ENCODE data around the gene SBNO2.
"Not testable (repeated sequence)": the region's sequence is repeated elsewhere in the genome, so short reads cannot be mapped to it uniquely, and the experiment has no call there.

SBNO2 gene

DNA sequence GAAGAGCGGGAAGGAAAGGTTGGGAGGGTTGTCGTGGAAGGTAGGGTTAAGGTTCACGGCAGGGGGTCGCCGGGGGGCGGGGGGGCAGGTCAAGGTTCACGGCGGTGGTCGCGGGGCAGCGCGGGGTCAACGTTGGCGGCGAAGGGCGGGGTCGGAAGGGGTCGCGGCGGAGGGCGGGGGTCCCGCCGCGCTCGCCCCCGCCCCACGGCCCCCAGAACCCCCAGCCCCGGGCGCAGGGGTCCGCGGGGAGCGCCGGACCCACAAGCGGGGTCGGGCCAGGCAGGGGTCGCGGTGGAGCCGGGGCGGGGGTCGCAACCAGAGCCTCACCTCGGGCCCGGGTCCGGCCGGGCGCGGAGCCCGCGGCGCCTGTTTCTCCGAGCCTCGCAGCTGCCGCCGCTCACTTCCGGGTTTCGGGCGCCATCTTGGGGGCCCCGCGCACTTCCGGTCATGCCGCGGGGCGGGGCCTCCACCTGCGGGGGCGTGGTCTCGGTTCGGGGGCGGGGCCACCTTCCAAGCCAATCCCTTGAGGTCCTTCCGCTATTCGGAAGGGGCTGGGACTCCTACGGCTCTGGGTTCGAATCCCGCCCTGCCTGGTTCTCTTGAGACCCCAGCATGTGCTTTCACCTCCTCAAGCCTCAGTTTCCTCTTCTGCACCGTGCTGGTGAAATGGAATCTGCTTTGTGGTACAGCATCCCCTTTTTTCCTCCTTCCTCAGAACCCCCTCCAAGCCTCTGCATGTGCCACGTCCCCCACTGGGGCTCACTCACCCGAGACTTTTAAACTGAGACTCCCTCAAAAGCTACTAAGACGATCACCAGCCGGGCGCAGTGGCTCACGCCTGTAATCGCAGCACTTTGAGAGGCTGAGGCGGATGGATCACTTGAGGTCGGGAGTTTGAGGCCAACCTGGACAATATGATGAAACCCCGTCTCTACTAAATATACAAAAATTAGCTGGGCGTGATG, at the start of gene SBNO2:
Gene SBNO2, minus strand, starts transcription at position 424 of the 965 bp plus-strand sequence. CDS start 19,992 bp downstream, outside the sequence.
- peak; percentile 98 for DNase-seq

- DNase-seq: no peak
These were observed 49.2 kb upstream of the SBNO2 start for GRCh38 chr19:1223018-1223855.

DNA sequence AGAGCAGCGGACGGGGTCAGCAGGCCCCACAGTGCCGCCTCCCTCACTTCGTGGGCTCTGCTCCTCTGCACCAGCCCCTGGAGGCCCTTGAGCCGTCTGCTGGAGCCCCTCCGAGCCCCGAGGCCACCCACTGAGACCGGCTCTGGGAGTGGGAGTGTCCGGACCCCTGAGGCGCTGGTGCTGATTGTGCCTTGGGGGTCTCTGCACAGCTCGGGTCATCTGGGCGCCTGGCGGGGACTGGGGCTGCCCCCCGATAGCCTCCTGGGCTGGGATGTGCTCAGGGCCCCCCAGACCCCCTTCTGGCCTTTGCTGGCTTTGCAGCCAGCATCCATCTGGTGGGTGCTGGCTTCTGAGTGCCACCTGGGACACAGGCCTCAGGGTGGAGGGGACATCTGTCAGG, 48.3 kb upstream of the SBNO2 start:
- no peak for DNase-seq

DNA sequence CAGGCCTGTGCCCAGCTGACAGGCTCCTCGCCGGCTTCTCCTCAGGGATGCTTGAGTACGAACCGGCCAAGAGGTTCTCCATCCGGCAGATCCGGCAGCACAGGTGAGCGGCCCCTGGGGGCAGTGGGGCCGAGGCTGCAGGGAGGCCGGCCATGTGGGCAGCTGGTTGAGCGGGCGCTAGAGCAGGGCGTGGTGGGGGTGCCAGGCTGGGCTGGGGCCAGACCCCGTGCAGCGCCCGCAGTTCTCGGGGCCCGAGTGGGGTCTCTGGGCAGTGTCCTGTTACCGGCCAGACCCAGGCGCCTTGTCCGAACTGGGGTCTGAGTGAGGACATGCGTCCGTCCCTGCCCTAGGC, 47.8 kb upstream of the SBNO2 start:
- no peak for DNase-seq

DNA sequence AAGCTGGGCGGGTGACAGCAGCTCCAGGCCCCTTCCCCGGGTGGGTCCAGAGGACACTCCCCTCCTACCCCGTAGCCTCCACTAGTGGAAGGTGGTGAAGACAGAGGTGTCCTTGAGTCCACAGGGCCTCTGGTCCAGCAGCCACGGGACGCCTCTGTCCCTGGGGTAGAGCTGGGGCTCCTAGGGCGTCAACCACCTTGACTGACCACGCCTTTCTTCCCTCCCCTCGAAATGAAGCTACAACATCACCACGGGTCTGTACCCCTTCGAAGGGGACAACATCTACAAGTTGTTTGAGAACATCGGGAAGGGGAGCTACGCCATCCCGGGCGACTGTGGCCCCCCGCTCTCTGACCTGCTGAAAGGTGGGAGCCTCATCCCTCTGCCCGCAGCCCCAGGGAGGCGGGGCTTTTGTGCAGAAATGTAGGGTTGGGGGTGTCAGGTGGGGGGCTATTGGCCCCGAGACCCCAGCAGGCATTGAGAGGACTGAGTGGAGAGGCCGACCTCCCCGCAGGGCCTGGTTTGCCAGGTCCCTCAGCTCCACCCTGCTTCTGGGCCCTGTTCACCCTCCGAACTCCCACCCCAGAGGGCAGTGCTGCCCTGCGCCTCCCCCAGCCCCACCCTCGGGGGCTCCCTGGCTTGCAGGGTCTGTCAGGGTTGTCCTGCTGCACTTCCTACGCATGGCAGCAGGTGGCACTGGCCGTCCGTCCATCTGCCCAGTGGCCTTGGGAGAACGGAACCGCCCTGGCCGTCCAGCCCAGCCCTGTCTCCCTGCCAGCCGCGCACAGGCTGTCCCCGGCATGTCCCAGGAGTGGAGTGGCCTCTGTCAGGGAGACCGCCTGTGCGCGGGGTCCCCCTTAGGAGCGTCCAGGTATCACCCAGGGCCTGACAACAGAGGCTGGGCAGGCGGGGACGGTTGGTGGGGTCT, 47.2 kb upstream of the SBNO2 start:
- DNase-seq: no peak

GRCh38 chr19:1220477-1220930, 46.4 kb upstream of the SBNO2 start:
- no peak for DNase-seq

GRCh38 chr19:1219786-1220476, 45.9 kb upstream of the SBNO2 start:
- DNase-seq: no peak

- no peak for DNase-seq
These were observed 44.9 kb upstream of the SBNO2 start for GRCh38 chr19:1218751-1219567.

GRCh38 chr19:1217366-1217765, 43.3 kb upstream of the SBNO2 start:
- no peak for DNase-seq

DNA sequence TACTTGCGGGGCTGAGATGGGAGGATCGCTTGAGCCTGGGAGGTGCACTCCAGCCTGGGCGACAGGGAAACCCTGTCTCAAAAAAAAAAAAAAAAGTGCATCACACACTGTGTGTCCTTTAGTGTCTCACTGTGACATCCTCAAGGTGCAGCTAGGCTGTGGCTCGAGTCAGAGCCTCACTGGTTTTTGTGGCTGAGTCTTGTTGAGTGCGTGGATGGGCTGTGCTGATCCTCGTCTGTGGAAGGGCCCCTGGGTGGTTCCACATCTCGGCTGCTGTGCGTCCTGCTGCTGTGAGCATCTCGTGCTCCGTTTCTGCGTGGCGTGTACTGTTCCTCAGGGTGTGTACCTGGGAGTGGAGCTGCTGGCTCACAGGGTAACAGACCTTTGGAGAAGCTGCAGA, 42.7 kb upstream of the SBNO2 start:
- no peak for DNase-seq

DNA sequence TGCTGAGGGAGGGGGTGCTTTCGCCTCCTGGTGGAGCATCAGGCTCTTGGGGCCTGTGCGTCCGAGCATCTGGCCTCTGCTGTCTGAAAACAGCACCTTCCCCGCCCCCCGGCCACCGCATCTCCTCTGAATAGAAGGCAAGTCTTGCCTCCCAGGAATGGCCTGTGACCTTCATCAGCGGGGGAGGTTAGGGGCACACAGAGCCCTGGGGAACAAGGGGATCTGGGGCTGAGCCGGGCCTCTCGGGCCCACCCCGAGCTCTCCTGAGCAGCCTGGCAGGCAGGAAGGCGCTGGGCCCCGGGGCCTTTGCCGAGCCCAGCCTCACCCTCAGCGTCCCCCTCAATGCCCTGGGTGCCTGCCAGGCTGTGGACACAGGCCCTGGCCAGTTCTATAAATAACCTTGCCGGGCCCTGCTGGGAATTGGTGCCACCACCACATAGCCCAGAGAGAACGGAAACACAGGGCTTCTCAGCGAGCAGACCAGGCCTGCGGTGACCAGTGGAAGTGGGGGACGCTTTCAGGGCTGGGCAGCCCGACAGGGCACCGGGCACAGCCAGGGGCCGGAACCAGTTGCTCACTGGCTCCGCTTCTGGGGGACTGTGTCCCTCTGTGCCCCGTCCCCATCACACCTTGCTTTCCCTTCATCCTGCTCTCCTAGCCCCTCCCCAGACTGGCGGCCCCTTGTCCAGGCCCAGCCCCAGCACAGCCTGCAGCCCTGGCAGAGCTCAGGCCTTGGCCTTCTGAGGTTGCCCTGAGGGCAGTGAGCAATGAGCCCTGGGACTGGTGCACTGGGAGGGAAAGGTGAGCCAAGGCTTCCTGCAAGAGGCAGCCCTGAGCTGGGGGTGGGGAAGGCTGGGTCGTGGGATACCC, 41.0 kb upstream of the SBNO2 start:
- DNase-seq: no peak

DNA sequence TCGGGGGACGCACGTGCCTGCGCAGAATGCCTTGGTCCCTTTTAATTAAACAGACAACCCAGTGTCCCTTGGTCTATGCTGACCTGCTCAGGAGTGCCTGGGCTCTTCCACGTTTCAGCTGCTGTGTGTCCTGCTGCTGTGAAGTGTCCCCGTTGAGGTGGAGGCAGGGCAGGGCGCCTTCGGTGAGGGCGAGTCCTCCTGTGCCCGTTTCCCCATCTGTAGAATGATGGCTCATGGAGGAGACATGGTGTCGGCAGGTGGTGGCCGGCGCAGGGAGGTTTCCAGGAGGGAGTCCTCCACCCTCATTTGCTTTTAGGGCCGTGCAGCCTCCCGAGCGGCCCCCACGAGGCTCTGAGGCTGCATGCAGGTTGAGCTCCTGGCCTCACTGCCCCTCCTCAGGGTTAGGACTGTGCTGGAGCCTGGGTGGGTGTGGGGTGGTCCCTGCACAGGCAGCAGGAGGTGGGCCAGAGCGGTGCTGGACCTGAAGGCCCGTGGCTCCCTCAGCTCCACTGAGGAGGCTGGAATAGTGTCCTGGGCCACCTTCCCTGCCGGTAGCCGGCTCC, 40.3 kb upstream of the SBNO2 start:
- DNase-seq: no peak

DNA sequence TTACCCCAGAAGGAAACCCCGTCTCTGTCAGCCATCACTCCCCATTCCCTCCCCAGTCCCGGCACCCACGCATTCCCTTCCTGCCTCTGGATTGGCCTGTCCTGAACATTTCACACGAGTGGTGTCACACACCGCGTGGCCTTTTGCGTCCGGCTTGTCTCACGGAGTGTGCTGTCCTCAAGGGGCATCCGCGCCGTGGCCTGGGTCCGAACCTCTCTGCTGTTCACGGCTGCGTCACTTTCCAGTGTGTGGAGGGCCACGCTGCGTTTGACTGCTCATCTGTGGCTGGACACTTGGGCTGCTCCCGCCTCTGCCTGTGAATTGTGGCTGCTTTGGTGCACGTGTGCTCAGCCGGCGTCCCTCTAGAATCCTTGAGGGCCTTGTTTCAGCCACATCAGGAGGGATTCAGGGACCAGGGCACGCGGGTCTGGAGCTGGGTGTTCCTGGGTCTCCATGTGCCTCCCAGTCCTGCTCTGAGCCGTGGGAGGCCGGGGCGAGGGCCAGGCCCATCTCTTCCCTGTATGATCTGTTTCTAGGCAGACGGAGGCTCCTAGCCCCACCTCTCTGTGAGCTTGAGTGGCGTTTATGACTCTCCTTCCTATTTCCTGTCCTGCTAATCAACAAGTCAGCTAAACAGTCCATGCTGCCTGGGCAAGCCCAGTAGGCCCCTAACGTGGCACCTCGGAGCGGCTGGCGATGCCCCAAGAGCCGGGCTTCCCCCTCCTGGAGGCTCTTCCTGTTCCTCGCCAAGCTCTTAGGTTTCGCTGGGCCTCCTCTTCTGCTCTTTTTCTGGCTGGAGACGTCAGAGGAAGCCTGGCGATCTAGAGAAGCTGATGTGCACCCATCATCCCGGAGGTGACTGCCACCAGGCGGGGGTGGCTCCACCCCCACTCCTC, 39.6 kb upstream of the SBNO2 start:
- DNase-seq: peak; percentile 74

DNA sequence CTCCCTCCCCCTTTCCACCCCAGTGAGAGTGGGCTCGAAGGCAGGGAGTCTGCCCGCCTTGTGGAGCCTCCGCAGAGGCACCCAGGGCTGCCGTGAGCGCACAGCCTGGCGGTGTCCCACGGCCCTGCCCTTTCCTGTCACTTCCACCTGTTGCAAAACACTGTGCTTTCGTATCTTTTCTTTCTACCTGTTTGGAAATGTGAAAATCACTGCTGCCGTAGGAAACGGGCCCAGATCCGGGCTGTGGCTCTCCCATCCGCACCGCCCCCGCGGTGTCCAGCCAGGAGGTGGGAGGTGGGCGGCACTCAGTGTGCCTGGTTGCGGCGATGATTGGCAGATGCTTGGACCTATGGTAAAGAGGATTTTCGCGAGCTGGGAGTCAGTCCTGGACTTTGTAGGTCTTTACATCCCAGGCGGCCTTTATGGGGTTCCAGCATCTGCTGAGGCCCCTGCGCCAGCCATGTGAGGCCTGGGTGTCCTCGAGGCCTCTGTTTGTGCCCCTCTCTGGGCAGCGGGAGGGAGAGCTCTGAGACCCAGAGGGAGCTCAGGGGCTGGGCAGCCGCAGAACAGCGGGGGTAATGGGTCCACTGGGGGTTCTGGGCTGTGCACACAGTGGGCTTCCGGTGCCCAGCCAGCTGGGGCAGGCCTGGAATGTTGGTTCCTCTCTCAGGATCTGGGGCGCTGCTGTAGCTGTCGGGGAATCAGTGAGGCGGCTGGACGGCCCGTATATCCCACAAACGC, 37.6 kb upstream of the SBNO2 start:
- DNase-seq: no peak

GRCh38 chr19:1210227-1210538, 36.1 kb upstream of the SBNO2 start:
- no peak for DNase-seq

DNA sequence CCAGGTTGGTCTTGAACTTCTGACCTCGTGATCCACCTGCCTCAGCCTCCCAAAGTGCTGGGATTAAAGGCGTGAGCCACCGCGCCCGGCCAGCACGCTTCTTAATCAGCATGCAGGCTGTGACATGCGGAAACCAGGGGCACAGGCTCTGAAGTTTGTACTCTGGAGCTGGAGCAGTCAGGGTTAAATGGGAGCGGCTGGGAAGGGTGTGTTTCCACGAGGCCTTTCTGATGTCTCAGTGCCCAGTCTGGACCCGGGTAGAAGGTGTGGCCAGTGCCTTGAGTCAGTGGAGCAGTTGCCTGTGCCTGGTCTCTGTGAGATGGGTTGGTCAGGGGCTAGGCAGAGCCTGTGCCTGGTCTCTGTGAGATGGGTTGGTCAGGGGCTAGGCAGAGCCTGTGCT, 34.8 kb upstream of the SBNO2 start:
- not testable (repeated sequence) for DNase-seq

GRCh38 chr19:1206864-1207450, 32.9 kb upstream of the SBNO2 start:
- DNase-seq: peak; percentile 53

All from activated CD4-positive, alpha-beta T cell treated with anti-CD3 and anti-CD28 coated beads, Interleukin-2, Interleukin-6, amounts not matched to agents 100 ng/mL and 50 ng/mL, durations not matched to agents 16 hours and 8 hours (primary cell).